ENCODE results near the gene ELAC1.

DNA sequence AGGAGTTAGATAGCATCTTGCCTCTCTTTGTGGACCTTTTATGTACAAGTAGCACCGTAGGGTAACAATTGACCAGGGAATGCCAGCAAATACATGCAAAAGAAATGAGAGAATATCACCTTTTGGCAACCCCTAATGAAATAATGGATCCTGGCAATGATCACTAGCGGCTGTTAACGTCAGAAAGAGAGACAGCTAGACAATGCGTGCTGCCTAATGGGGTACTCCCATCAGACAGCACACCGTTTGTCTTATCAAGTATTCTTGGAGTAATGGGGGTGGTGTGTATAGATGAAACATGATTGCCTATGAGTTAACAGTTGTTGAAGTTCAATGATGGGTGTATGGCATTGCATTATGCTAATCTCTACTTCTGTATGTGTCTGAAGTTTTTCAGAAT, 1.6 kb downstream of the ELAC1 start:
- TF ChIP-seq EZH2 (IDR thresholded peaks at IDR 0.05; ENCODE audit: low read length, unreplicated experiment) (no peak), EZH2phosphoT487 (IDR thresholded peaks at IDR 0.05; ENCODE audit: borderline replicate concordance, low read length) (no peak)
- TF ChIP-seq, protein P1, sequence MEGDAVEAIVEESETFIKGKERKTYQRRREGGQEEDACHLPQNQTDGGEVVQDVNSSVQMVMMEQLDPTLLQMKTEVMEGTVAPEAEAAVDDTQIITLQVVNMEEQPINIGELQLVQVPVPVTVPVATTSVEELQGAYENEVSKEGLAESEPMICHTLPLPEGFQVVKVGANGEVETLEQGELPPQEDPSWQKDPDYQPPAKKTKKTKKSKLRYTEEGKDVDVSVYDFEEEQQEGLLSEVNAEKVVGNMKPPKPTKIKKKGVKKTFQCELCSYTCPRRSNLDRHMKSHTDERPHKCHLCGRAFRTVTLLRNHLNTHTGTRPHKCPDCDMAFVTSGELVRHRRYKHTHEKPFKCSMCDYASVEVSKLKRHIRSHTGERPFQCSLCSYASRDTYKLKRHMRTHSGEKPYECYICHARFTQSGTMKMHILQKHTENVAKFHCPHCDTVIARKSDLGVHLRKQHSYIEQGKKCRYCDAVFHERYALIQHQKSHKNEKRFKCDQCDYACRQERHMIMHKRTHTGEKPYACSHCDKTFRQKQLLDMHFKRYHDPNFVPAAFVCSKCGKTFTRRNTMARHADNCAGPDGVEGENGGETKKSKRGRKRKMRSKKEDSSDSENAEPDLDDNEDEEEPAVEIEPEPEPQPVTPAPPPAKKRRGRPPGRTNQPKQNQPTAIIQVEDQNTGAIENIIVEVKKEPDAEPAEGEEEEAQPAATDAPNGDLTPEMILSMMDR (conservative IDR thresholded peaks at IDR 0.05; ENCODE audit: low read depth, low read length), result no peak

Data from PC-3 (cell line).